Mesothelial cell of epicardium (in vitro differentiated cells): Measurements from ENCODE around the gene SNRNP48. TPM values are rescaled to one million over a fixed set of nuclear protein-coding genes. Genes with fewer than 3 reads are reported as not detected.

Experiments
- DNase-seq, 2 experiments: peaks; one replicate each; pipeline ENCODE4 v3.0.0; 2021; ENCODE audit warnings: low spot score in 2 of 2; ENCODE audit not compliant: unreplicated experiment in 2 of 2
- H3K27ac Mint-ChIP-seq: 2 replicates; pipeline ENCODE4 v1.8.0; 2021; ENCODE audit warnings: mixed read lengths
- H3K27me3 Mint-ChIP-seq: 2 replicates; pipeline ENCODE4 v1.8.0; 2021; ENCODE audit warnings: low read depth, mixed read lengths
- H3K36me3 Mint-ChIP-seq: 2 replicates; pipeline ENCODE4 v1.8.0; 2021; ENCODE audit warnings: mixed read lengths
- H3K4me1 Mint-ChIP-seq: 2 replicates; pipeline ENCODE4 v1.8.0; 2021; ENCODE audit warnings: mixed read lengths
- H3K4me3 Mint-ChIP-seq: 2 replicates; pipeline ENCODE4 v1.8.0; 2021; ENCODE audit warnings: mild to moderate bottlenecking, moderate library complexity, mixed read lengths
- H3K9me3 Mint-ChIP-seq: 2 replicates; pipeline ENCODE4 v1.8.0; 2021; ENCODE audit warnings: mixed read lengths
- total RNA-seq: library from RNA; stranded (reverse); gene quantifications from 3 replicates; pipeline ENCODE4 v1.2.1, GENCODE V29; 2021
- TF ChIP-seq, protein P1 (sequence below): fragments of 200-600 bp; sonication (generic); IDR thresholded peaks from one replicate; pipeline ENCODE4 v1.5.0; 2021; ENCODE audit warnings: antibody characterized with exemption; ENCODE audit not compliant: unreplicated experiment

The SNRNP48 gene
- total RNA-seq, 1 donor from 2014 or later: 14.2 TPM

DNA sequence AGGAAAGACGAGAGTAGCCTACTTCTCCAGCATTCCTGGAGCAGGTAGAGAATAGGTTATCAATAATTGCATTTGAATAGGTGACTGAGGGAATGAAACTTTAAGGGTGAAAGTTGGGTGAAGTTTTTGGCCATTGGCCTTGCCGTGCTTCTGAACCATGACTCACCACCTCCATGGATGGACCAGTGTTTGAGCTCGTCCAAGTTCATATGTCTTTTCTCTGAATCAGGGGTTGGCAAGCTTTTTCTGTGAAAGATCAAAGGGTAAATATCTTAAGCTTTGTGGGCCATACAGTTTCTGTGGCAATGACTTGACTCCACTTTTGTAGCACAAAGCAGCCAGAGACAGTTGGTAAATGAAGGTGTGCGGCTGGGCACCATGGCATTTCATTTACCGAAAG lies 31.8 kb downstream of the SNRNP48 start:
- Mint-ChIP-seq H3K27ac (no peak overlapping the region), H3K4me1 (peaks cover 9% of the 10 kb centered on the region), H3K27me3 (peaks cover 8% of the 10 kb centered on the region), H3K36me3 (no peaks in the 10 kb centered on the region), H3K9me3 (no peaks in the 10 kb centered on the region), H3K4me3 (no peak overlapping the region)
- TF ChIP-seq, protein P1, sequence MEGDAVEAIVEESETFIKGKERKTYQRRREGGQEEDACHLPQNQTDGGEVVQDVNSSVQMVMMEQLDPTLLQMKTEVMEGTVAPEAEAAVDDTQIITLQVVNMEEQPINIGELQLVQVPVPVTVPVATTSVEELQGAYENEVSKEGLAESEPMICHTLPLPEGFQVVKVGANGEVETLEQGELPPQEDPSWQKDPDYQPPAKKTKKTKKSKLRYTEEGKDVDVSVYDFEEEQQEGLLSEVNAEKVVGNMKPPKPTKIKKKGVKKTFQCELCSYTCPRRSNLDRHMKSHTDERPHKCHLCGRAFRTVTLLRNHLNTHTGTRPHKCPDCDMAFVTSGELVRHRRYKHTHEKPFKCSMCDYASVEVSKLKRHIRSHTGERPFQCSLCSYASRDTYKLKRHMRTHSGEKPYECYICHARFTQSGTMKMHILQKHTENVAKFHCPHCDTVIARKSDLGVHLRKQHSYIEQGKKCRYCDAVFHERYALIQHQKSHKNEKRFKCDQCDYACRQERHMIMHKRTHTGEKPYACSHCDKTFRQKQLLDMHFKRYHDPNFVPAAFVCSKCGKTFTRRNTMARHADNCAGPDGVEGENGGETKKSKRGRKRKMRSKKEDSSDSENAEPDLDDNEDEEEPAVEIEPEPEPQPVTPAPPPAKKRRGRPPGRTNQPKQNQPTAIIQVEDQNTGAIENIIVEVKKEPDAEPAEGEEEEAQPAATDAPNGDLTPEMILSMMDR: no peak
- no peak for DNase-seq

DNA sequence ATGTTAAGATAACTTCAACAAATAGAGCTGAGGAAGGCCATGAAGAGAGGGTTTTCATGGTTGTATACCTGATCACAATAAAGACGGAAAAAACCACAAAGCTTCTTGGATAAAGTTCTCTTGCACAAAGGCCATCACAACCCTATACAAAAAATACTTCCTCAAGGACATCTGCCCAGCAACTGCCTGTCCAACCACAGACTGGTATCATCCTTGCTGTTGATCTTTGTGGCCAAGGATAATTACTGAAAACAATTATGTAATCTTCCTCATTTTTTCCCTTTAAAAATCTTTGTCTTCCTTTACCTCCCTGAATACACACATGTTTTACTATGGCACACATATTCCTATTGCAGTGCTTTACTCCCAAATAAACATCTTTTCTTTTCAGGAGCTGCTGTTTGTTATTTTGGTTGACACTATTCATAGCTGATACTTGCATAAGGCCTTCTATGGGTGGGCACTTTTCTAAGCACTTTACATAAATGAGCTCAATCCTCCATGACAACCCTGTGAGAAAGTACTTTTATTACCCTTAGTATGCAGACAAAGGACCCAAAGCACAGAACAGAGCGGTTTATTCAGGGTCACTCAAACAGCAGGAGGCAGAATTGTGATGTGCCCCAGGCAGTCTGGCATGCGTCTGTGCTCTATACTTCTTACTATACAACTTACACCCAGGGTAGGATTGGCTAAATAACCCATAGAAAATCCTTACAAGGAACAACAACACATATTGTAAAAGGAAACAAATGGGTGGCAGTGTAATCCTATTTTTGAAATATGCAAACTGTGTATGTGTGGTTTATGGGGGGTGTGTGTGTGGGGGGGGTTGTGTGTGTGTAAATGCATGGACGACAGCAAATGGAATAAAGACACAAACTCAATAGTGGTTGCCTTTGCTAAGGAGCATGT lies 35.1 kb downstream of the SNRNP48 start:
- H3K27ac Mint-ChIP-seq: no peak overlapping the region
- no peaks in the 10 kb centered on the region for H3K36me3 Mint-ChIP-seq
- DNase-seq: no peak
- no peaks in the 10 kb centered on the region for H3K4me1 Mint-ChIP-seq
- H3K27me3 Mint-ChIP-seq: peaks cover 8% of the 10 kb centered on the region
- H3K9me3 Mint-ChIP-seq: peaks cover 4% of the 10 kb centered on the region
- TF ChIP-seq, protein P1: no peak
- no peak overlapping the region for H3K4me3 Mint-ChIP-seq

DNA sequence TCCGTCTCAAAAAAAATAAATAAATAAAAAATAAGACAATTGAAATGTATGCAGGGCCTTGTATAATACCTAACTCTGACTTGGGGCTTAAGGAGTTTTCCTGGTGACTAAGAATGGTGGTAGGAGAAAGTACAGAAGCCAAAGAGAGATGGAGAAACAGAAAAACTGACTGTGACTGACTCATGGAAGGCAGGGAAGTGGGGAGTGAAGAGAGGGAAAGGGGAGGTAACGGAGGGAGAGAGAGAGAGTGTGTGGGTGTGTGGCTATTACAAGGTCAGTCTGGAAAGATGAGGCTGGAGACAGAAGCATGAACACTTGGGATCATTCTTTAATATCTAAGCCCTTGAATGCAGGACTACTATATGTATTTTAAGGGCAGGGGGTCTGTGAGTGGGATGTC lies 38.5 kb downstream of the SNRNP48 start:
- Mint-ChIP-seq H3K27ac (no peak overlapping the region), H3K27me3 (peaks cover 9% of the 10 kb centered on the region)
- DNase-seq: no peak

DNA sequence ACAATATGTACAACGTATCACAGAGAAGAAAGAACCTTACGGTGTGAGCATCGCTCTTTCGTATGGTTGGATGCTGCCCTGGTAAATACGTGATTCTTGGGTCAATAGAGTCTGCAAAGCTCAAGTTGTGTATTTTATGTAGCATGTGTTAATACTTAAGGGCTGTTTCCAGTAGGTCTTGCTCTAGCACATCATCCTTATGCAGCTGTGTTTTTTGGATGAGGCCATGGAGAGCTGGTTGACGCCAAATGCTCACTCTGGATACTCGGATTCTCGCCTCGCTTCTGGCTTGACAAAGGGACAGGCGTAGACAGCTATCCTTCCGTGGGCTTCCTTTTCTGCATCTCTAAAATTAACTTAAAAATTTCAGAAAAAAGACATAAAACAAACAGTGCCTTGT lies 38.9 kb downstream of the SNRNP48 start:
- no peak overlapping the region for H3K4me3 Mint-ChIP-seq
- no peak for DNase-seq
- H3K27ac Mint-ChIP-seq: no peak overlapping the region
- TF ChIP-seq, protein P1: no peak
- no peaks in the 10 kb centered on the region for H3K4me1 Mint-ChIP-seq
- no peaks in the 10 kb centered on the region for H3K36me3 Mint-ChIP-seq
- H3K27me3 Mint-ChIP-seq: peaks cover 9% of the 10 kb centered on the region
- H3K9me3 Mint-ChIP-seq: peaks cover 4% of the 10 kb centered on the region

More for the DNA sequence above, 38.5 kb downstream of the SNRNP48 start:
- Mint-ChIP-seq H3K36me3 (no peaks in the 10 kb centered on the region), H3K4me1 (no peaks in the 10 kb centered on the region), H3K9me3 (peaks cover 4% of the 10 kb centered on the region), H3K4me3 (no peak overlapping the region)
- TF ChIP-seq, protein P1: no peak

DNA sequence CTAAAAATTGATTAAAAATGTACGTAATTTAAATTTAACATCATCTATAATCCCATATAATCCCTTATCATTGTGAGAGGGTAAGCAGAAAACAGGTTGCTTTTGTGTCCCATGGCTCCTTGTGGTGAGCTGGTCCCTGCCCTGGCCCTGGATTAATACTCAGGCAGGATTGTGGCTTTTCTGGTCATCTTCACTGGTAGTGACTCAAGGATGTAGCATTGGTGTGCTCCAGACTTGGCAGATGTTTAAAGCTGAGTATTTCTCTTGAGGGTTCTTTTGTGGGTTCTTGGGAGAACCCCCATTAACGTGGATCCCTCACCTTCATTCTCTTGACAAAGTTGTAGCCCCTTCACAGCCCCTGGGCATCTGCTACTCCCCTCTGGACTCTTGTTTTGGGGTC lies 39.3 kb downstream of the SNRNP48 start:
- TF ChIP-seq, protein P1: no peak
- H3K27me3 Mint-ChIP-seq: peaks cover 9% of the 10 kb centered on the region
- H3K27ac Mint-ChIP-seq: no peak overlapping the region
- no peak for DNase-seq
- H3K4me1 Mint-ChIP-seq: no peaks in the 10 kb centered on the region
- peaks cover 4% of the 10 kb centered on the region for H3K9me3 Mint-ChIP-seq
- H3K36me3 Mint-ChIP-seq: no peaks in the 10 kb centered on the region
- no peak overlapping the region for H3K4me3 Mint-ChIP-seq
